Trophoblast cell (in vitro differentiated cells and primary cell): ENCODE results near the gene BCOR.

Experiments used
- DNase-seq, 2 donors: peaks; one replicate each; pipeline ENCODE4 v3.0.0-alpha.2; 2016
- H2AFZ ChIP-seq: 2 replicates; pipeline ENCODE4 v1.6.1; 2013; ENCODE audit warnings: low read length, moderate library complexity, mild to moderate bottlenecking; ENCODE audit not compliant: insufficient read depth, poor library complexity
- H2AK5ac ChIP-seq: 2 replicates; pipeline ENCODE4 v1.6.1; 2013; ENCODE audit warnings: mild to moderate bottlenecking, low read length
- H2BK120ac ChIP-seq: 2 replicates; pipeline ENCODE4 v1.6.1; 2013; ENCODE audit warnings: low read length, mild to moderate bottlenecking, moderate library complexity; ENCODE audit not compliant: insufficient read depth, poor library complexity
- H2BK12ac ChIP-seq: 2 replicates; pipeline ENCODE4 v1.6.1; 2013; ENCODE audit warnings: mild to moderate bottlenecking, low read length, moderate library complexity
- H2BK5ac ChIP-seq: 2 replicates; pipeline ENCODE4 v1.6.1; 2013; ENCODE audit warnings: low read length, low read depth, moderate library complexity, mild to moderate bottlenecking; ENCODE audit not compliant: poor library complexity
- H3K14ac ChIP-seq: 2 replicates; pipeline ENCODE4 v1.6.1; 2013; ENCODE audit warnings: mild to moderate bottlenecking, low read length
- H3K18ac ChIP-seq: 2 replicates; pipeline ENCODE4 v1.6.1; 2013; ENCODE audit warnings: mild to moderate bottlenecking, low read length
- H3K23ac ChIP-seq: 2 replicates; pipeline ENCODE4 v1.6.1; 2013; ENCODE audit warnings: low read length
- H3K27ac ChIP-seq: 2 replicates; pipeline ENCODE4 v1.5.1; 2013; ENCODE audit warnings: low read depth, mild to moderate bottlenecking, inconsistent platforms, low read length, moderate library complexity
- H3K27me3 ChIP-seq: 2 replicates; pipeline ENCODE4 v1.6.1; 2013; ENCODE audit warnings: inconsistent platforms, mild to moderate bottlenecking, low read length, moderate library complexity; ENCODE audit not compliant: insufficient read depth
- H3K36me3 ChIP-seq, 2 experiments: 1 replicate in 1 of 2; 2 replicates in 1 of 2; pipeline ENCODE4 v1.6.1; 2013; ENCODE audit warnings: low read length in 2 of 2, mild to moderate bottlenecking in 2 of 2, moderate library complexity in 1 of 2; ENCODE audit not compliant: insufficient read depth in 2 of 2, control insufficient read depth in 1 of 2
- H3K4ac ChIP-seq: 2 replicates; pipeline ENCODE4 v1.6.1; 2013; ENCODE audit warnings: low read depth, mild to moderate bottlenecking, low read length, moderate library complexity
- H3K4me1 ChIP-seq, 2 experiments: 1 replicate in 1 of 2; 2 replicates in 1 of 2; pipeline ENCODE4 v1.6.1; 2013; ENCODE audit warnings: low read length in 2 of 2, mild to moderate bottlenecking in 2 of 2, moderate library complexity in 1 of 2; ENCODE audit not compliant: insufficient read depth in 2 of 2, control insufficient read depth in 1 of 2
- H3K4me2 ChIP-seq: 2 replicates; pipeline ENCODE4 v1.6.1; 2013; ENCODE audit warnings: inconsistent platforms, mild to moderate bottlenecking, low read length, moderate library complexity
- H3K4me3 ChIP-seq: 2 replicates; pipeline ENCODE4 v1.5.1; 2013; ENCODE audit warnings: mild to moderate bottlenecking, low read depth, low read length, inconsistent platforms
- H3K79me1 ChIP-seq: one replicate; pipeline ENCODE4 v1.6.1; 2013; ENCODE audit warnings: low read length
- H3K79me2 ChIP-seq: 2 replicates; pipeline ENCODE4 v1.6.1; 2013; ENCODE audit warnings: low read length, mild to moderate bottlenecking; ENCODE audit not compliant: control insufficient read depth, insufficient read depth, poor library complexity
- H3K9ac ChIP-seq: 2 replicates; pipeline ENCODE4 v1.6.1; 2013; ENCODE audit warnings: mild to moderate bottlenecking, low read length
- H3K9me3 ChIP-seq: 2 replicates; pipeline ENCODE4 v1.6.1; 2013; ENCODE audit warnings: low read depth, mild to moderate bottlenecking, control low read depth, inconsistent platforms, low read length; ENCODE audit not compliant: insufficient read depth
- H4K12ac ChIP-seq: 2 replicates; pipeline ENCODE4 v1.6.1; 2013; ENCODE audit warnings: low read depth, mild to moderate bottlenecking, low read length, moderate library complexity
- H4K8ac ChIP-seq: 2 replicates; pipeline ENCODE4 v1.6.1; 2013; ENCODE audit warnings: low read depth, mild to moderate bottlenecking, low read length, moderate library complexity
- H4K91ac ChIP-seq: one replicate; pipeline ENCODE4 v1.6.1; 2013; ENCODE audit warnings: low read depth, mild to moderate bottlenecking, low read length, moderate library complexity
- WGBS: extraction: QIAGEN DNeasy Blood & Tissue Kit; methylation state at CpG from one replicate; pipeline ENCODE4 v1.1.7; 2013; ENCODE audit warnings: missing lambda C conversion rate; ENCODE audit not compliant: insufficient read length, insufficient coverage; ENCODE audit errors: extremely low coverage; 5-methylcytosine and 5-hydroxymethylcytosine counted together

The BCOR gene

GRCh38 chrX:40054793-40055192 is 43.0 kb downstream of the BCOR start:
- no peak overlapping the region for H3K4ac ChIP-seq
- H2AFZ ChIP-seq, result no peak overlapping the region
- no peak overlapping the region for H3K14ac ChIP-seq
- H2BK5ac ChIP-seq, result no peak overlapping the region
- H3K9me3 ChIP-seq, result peaks cover 4% of the 10 kb centered on the region
- no peak overlapping the region for H3K4me2 ChIP-seq
- H3K23ac ChIP-seq, result no peak overlapping the region
- no peak overlapping the region for H3K4me3 ChIP-seq
- H4K91ac ChIP-seq, result no peak overlapping the region
- H4K12ac ChIP-seq, result no peak overlapping the region
- H2BK12ac ChIP-seq, result no peak overlapping the region
- H3K18ac ChIP-seq, result no peak overlapping the region
- no peaks in the 10 kb centered on the region for H3K79me1 ChIP-seq
- no peak overlapping the region for H3K27ac ChIP-seq
- peak; percentile 48 to 80 for DNase-seq
- no CpG with 5 or more reads among the region's 1 CpG for WGBS
- H2AK5ac ChIP-seq, result no peak overlapping the region
- no peaks in the 10 kb centered on the region for H3K27me3 ChIP-seq
- peaks cover 0 to 2% of the 10 kb centered on the region in 2 experiments for H3K4me1 ChIP-seq
- H2BK120ac ChIP-seq, result no peak overlapping the region
- no peak overlapping the region for H3K9ac ChIP-seq
- no peak overlapping the region for H4K8ac ChIP-seq
- H3K36me3 ChIP-seq, result peaks cover 23 to 39% of the 10 kb centered on the region in 2 experiments
- H3K79me2 ChIP-seq, result no peaks in the 10 kb centered on the region

- H3K9ac ChIP-seq, result no peak overlapping the region
- H2BK5ac ChIP-seq, result no peak overlapping the region
- H3K27ac ChIP-seq, result no peak overlapping the region
- H2AK5ac ChIP-seq, result no peak overlapping the region
- no peak overlapping the region for H4K8ac ChIP-seq
- no peak overlapping the region for H3K4me2 ChIP-seq
- no peak overlapping the region for H2BK12ac ChIP-seq
- H3K79me2 ChIP-seq, result no peaks in the 10 kb centered on the region
- peaks cover 6% of the 10 kb centered on the region for H3K9me3 ChIP-seq
- H3K27me3 ChIP-seq, result no peaks in the 10 kb centered on the region
- no peaks in the 10 kb centered on the region for H3K79me1 ChIP-seq
- no peak overlapping the region for H4K91ac ChIP-seq
- no peak for DNase-seq
- no peak overlapping the region for H3K14ac ChIP-seq
- no peak overlapping the region for H4K12ac ChIP-seq
- peaks cover 24 to 45% of the 10 kb centered on the region in 2 experiments for H3K36me3 ChIP-seq
- H3K4ac ChIP-seq, result no peak overlapping the region
- WGBS, result no CpG with 5 or more reads among the region's 1 CpG
- H3K4me1 ChIP-seq, result no peaks in the 10 kb centered on the region
- no peak overlapping the region for H2AFZ ChIP-seq
- no peak overlapping the region for H3K23ac ChIP-seq
- H3K18ac ChIP-seq, result no peak overlapping the region
- H2BK120ac ChIP-seq, result no peak overlapping the region
- no peak overlapping the region for H3K4me3 ChIP-seq
Measured at GRCh38 chrX:40050532-40050931, 47.2 kb downstream of the BCOR start.

GRCh38 chrX:40049084-40049641 is 48.6 kb downstream of the BCOR start:
- no CpG with 5 or more reads among the region's 7 CpGs for WGBS

GRCh38 chrX:40047485-40047884 is 50.3 kb downstream of the BCOR start:
- H3K4me3 ChIP-seq, result no peak overlapping the region
- no peak overlapping the region for H4K12ac ChIP-seq
- no peak overlapping the region for H3K9ac ChIP-seq
- no peak overlapping the region for H2BK5ac ChIP-seq
- no peaks in the 10 kb centered on the region for H3K79me2 ChIP-seq
- H2BK12ac ChIP-seq, result no peak overlapping the region
- H3K27me3 ChIP-seq, result no peaks in the 10 kb centered on the region
- H3K14ac ChIP-seq, result no peak overlapping the region
- H3K4me2 ChIP-seq, result no peak overlapping the region
- no peaks in the 10 kb centered on the region for H3K4me1 ChIP-seq
- no peak overlapping the region for H2AK5ac ChIP-seq
- no peak overlapping the region for H3K23ac ChIP-seq
- no peak overlapping the region for H2BK120ac ChIP-seq
- no peaks in the 10 kb centered on the region for H3K79me1 ChIP-seq
- H3K36me3 ChIP-seq, result peaks cover 20 to 26% of the 10 kb centered on the region in 2 experiments
- DNase-seq, result no peak
- H4K8ac ChIP-seq, result no peak overlapping the region
- no peak overlapping the region for H4K91ac ChIP-seq
- H3K18ac ChIP-seq, result no peak overlapping the region
- no peak overlapping the region for H2AFZ ChIP-seq
- peaks cover 6% of the 10 kb centered on the region for H3K9me3 ChIP-seq
- no peak overlapping the region for H3K4ac ChIP-seq
- no peak overlapping the region for H3K27ac ChIP-seq

More at GRCh38 chrX:40049084-40049641, 48.6 kb downstream of the BCOR start:
- Histone ChIP-seq H3K27ac (no peak overlapping the region), H3K36me3 (peaks cover 24 to 42% of the 10 kb centered on the region in 2 experiments), H2BK12ac (no peak overlapping the region), H4K8ac (no peak overlapping the region), H3K23ac (no peak overlapping the region), H3K4me2 (no peak overlapping the region), H3K18ac (no peak overlapping the region), H2BK5ac (no peak overlapping the region), H3K79me1 (no peaks in the 10 kb centered on the region), H3K79me2 (no peaks in the 10 kb centered on the region), H3K9ac (no peak overlapping the region), H3K4ac (no peak overlapping the region), H3K4me3 (no peak overlapping the region), H4K12ac (no peak overlapping the region), H3K14ac (no peak overlapping the region), H2AFZ (no peak overlapping the region), H4K91ac (no peak overlapping the region), H2BK120ac (no peak overlapping the region), H3K4me1 (no peaks in the 10 kb centered on the region), H3K9me3 (peaks cover 6% of the 10 kb centered on the region), H2AK5ac (no peak overlapping the region), H3K27me3 (no peaks in the 10 kb centered on the region)
- DNase-seq, result no peak
